Natural killer cell (primary cell): ENCODE data around the gene GINS1. TPM values are rescaled to one million over a fixed set of nuclear protein-coding genes. Genes with fewer than 3 reads are reported as not detected.

Source experiments
- ATAC-seq, 3 donors: fragments of 150-1000 bp in 2 of 3; fragments of 200-7000 bp in 1 of 3; cut with Tn5 transposase; 1 replicate in 1 of 3; 2 replicates in 2 of 3; pipeline ENCODE4 v1.10.0; 2021; ENCODE audit warnings: mild to moderate bottlenecking in 2 of 3, moderate library complexity in 2 of 3
- DNase-seq, 2 donors: peaks; one replicate each; pipeline versions ENCODE4 v3.0.0 to v3.0.0-alpha.2; 2013 to 2021; ENCODE audit warnings: mixed read lengths in 1 of 2
- H3K27ac ChIP-seq: one replicate; pipeline ENCODE4 v1.5.1; 2013; ENCODE audit warnings: mild to moderate bottlenecking, low read length
- H3K27me3 ChIP-seq: one replicate; pipeline ENCODE4 v1.6.1; 2013; ENCODE audit warnings: low read length; ENCODE audit not compliant: control insufficient read depth, insufficient read depth
- H3K36me3 ChIP-seq: one replicate; pipeline ENCODE4 v1.6.1; 2013; ENCODE audit warnings: low read length; ENCODE audit not compliant: control insufficient read depth, insufficient read depth
- H3K4me1 ChIP-seq: one replicate; pipeline ENCODE4 v1.6.1; 2013; ENCODE audit warnings: low read length; ENCODE audit not compliant: control insufficient read depth, insufficient read depth
- H3K4me3 ChIP-seq: one replicate; pipeline ENCODE4 v1.5.1; 2013; ENCODE audit warnings: low read length
- H3K9me3 ChIP-seq: one replicate; pipeline ENCODE4 v1.6.1; 2013; ENCODE audit warnings: low read length; ENCODE audit not compliant: control insufficient read depth, insufficient read depth
- H3K27ac Mint-ChIP-seq, 2 donors: one replicate each; pipeline ENCODE4 v1.8.0; 2022; ENCODE audit warnings: mild to moderate bottlenecking in 2 of 2, mixed read lengths in 2 of 2, moderate library complexity in 1 of 2
- H3K27me3 Mint-ChIP-seq, 2 donors: one replicate each; pipeline ENCODE4 v1.8.0; 2022; ENCODE audit warnings: low read depth in 2 of 2, mixed read lengths in 2 of 2
- H3K36me3 Mint-ChIP-seq: one replicate; pipeline ENCODE4 v1.8.0; 2022; ENCODE audit warnings: mixed read lengths
- H3K4me1 Mint-ChIP-seq, 2 donors: one replicate each; pipeline ENCODE4 v1.8.0; 2022; ENCODE audit warnings: mixed read lengths in 2 of 2
- H3K4me3 Mint-ChIP-seq: one replicate; pipeline ENCODE4 v1.8.0; 2022; ENCODE audit warnings: mild to moderate bottlenecking, moderate library complexity, mixed read lengths
- H3K9me3 Mint-ChIP-seq, 2 donors: one replicate each; pipeline ENCODE4 v1.8.0; 2022; ENCODE audit warnings: mixed read lengths in 2 of 2
- CTCF ChIP-seq: fragments of 200-600 bp; IDR thresholded peaks from one replicate; pipeline ENCODE4 v1.8.0; 2022; ENCODE audit warnings: antibody characterized with exemption
- WGBS: methylation state at CpG from one replicate; pipeline ENCODE4 v1.1.7; 2013; ENCODE audit warnings: missing lambda C conversion rate; ENCODE audit not compliant: insufficient coverage; 5-methylcytosine and 5-hydroxymethylcytosine counted together
- intact Hi-C: fragments of 100-400 bp; cut with micrococcal nuclease; formaldehyde crosslinking; loops from one replicate; pipeline ENCODE4 v1.14.2; 2022
- total RNA-seq, 4 donors: library from RNA; stranded (reverse); fragments of 120-200 nt in 1 of 4; gene quantifications; one replicate each; pipeline versions ENCODE4 v1.2.3 to v1.2.4, GENCODE V29; 2013 to 2022

GINS1 gene
- total RNA-seq, 3 donors from 2014 or later (not counting 1 experiment from before 2014, with no cell fraction given), result 1.3 to 1.5 (median 1.4) TPM

- Histone ChIP-seq H3K27ac (no peak overlapping the region), H3K27me3 (no peaks in the 10 kb centered on the region), H3K36me3 (no peaks in the 10 kb centered on the region), H3K4me1 (peaks cover 6% of the 10 kb centered on the region), H3K4me3 (peak overlapping the region; percentile 63), H3K9me3 (peaks cover 5% of the 10 kb centered on the region)
- no peak for ATAC-seq
- H3K4me1 Mint-ChIP-seq, result peaks cover 12 to 21% of the 10 kb centered on the region in 2 donors
- no peak for TF ChIP-seq CTCF
- intact Hi-C loops, result no loop called here
- DNase-seq, result no peak
- H3K27me3 Mint-ChIP-seq, result no peaks in the 10 kb centered on the region
- 5% methylated on average over 4 of the region's 4 CpGs for WGBS
- peak overlapping the region; percentile 97 for H3K4me3 Mint-ChIP-seq
- H3K9me3 Mint-ChIP-seq, result peaks cover 0 to 3% of the 10 kb centered on the region in 2 donors
- H3K36me3 Mint-ChIP-seq, result peaks cover 5% of the 10 kb centered on the region
- peak overlapping the region in 1 of 2 donors; percentile 89 for H3K27ac Mint-ChIP-seq
These were observed 686 bp downstream of the GINS1 start for GRCh38 chr20:25408170-25408547.

GRCh38 chr20:25408890-25409289 is 1.4 kb downstream of the GINS1 start:
- Histone ChIP-seq H3K4me1 (peaks cover 6% of the 10 kb centered on the region), H3K9me3 (no peaks in the 10 kb centered on the region), H3K4me3 (no peak overlapping the region), H3K36me3 (no peaks in the 10 kb centered on the region), H3K27ac (no peak overlapping the region), H3K27me3 (no peaks in the 10 kb centered on the region)
- Mint-ChIP-seq H3K36me3 (no peaks in the 10 kb centered on the region), H3K4me3 (no peak overlapping the region), H3K9me3 (no peaks in the 10 kb centered on the region), H3K27me3 (no peaks in the 10 kb centered on the region), H3K27ac (peak overlapping the region in 1 of 2 donors; percentile 1), H3K4me1 (peaks cover 12 to 21% of the 10 kb centered on the region in 2 donors)
- WGBS, result 96% methylated on average over 5 of the region's 5 CpGs
- no peak for TF ChIP-seq CTCF
- intact Hi-C loops, result no loop called here
- DNase-seq, result no peak
- ATAC-seq, result no peak

GRCh38 chr20:25418776-25419175 is 11.3 kb downstream of the GINS1 start:
- no peak overlapping the region for H3K27ac ChIP-seq
- Mint-ChIP-seq H3K27me3 (no peaks in the 10 kb centered on the region), H3K4me3 (no peak overlapping the region), H3K27ac (no peak overlapping the region), H3K36me3 (no peaks in the 10 kb centered on the region), H3K4me1 (no peaks in the 10 kb centered on the region), H3K9me3 (no peaks in the 10 kb centered on the region)
- H3K9me3 ChIP-seq, result no peaks in the 10 kb centered on the region
- no peak overlapping the region for H3K4me3 ChIP-seq
- no peaks in the 10 kb centered on the region for H3K36me3 ChIP-seq
- no peaks in the 10 kb centered on the region for H3K27me3 ChIP-seq
- no peak for TF ChIP-seq CTCF
- ATAC-seq (no peak), DNase-seq (no peak)
- intact Hi-C loops, result no loop called here
- WGBS, result 100% methylated on average over 1 of the region's 1 CpG
- no peaks in the 10 kb centered on the region for H3K4me1 ChIP-seq

- Mint-ChIP-seq H3K36me3 (no peaks in the 10 kb centered on the region), H3K4me1 (no peaks in the 10 kb centered on the region), H3K27ac (no peak overlapping the region), H3K9me3 (no peaks in the 10 kb centered on the region), H3K4me3 (no peak overlapping the region), H3K27me3 (no peaks in the 10 kb centered on the region)
- H3K27ac ChIP-seq, result no peak overlapping the region
- no peak overlapping the region for H3K4me3 ChIP-seq
- ATAC-seq, result no peak
- H3K9me3 ChIP-seq, result no peaks in the 10 kb centered on the region
- TF ChIP-seq CTCF, result no peak
- H3K4me1 ChIP-seq, result no peaks in the 10 kb centered on the region
- DNase-seq, result no peak
- no peaks in the 10 kb centered on the region for H3K36me3 ChIP-seq
- H3K27me3 ChIP-seq, result no peaks in the 10 kb centered on the region
- intact Hi-C loops, result no loop called here
These were observed 13.6 kb downstream of the GINS1 start for GRCh38 chr20:25421102-25421501.
